HEK293 (cell line): ENCODE results near the gene B3GNT3.

Experiments
- BCL11B ChIP-seq: fragments of 450-650 bp; formaldehyde crosslinking; IDR thresholded peaks from 2 replicates; pipeline ENCODE4 v1.5.1; 2016; ENCODE audit warnings: low read depth, missing biosample characterization, missing genetic modification characterization
- FEZF1 ChIP-seq: fragments of 450-650 bp; formaldehyde crosslinking; IDR thresholded peaks from 2 replicates; pipeline ENCODE4 v1.5.1; 2016; ENCODE audit warnings: missing biosample characterization, missing genetic modification characterization
- GLIS1 ChIP-seq: fragments of 450-650 bp; formaldehyde crosslinking; IDR thresholded peaks from 2 replicates; pipeline ENCODE4 v1.5.1; 2016; ENCODE audit warnings: missing biosample characterization, missing genetic modification characterization
- HOXC10 ChIP-seq: sonication (generic); formaldehyde crosslinking; IDR thresholded peaks from 2 replicates; pipeline ENCODE4 v1.8.1; 2023; ENCODE audit warnings: mild to moderate bottlenecking, missing genetic modification reagents
- HOXD13 ChIP-seq: sonication (generic); formaldehyde crosslinking; IDR thresholded peaks from 2 replicates; pipeline ENCODE4 v1.8.0; 2022; ENCODE audit warnings: missing genetic modification reagents, borderline replicate concordance
- IKZF3 ChIP-seq: fragments of 450-650 bp; IDR thresholded peaks from 2 replicates; pipeline ENCODE4 v1.5.0; 2018; ENCODE audit warnings: missing biosample characterization, mild to moderate bottlenecking, missing genetic modification characterization, moderate library complexity
- OSR2 ChIP-seq: fragments of 450-650 bp; formaldehyde crosslinking; IDR thresholded peaks from 2 replicates; pipeline ENCODE4 v1.5.1; 2016; ENCODE audit warnings: missing biosample characterization, missing genetic modification characterization
- PRDM1 ChIP-seq: fragments of 450-650 bp; formaldehyde crosslinking; IDR thresholded peaks from 2 replicates; pipeline ENCODE4; 2016; ENCODE audit warnings: missing biosample characterization, missing genetic modification characterization
- REPIN1 ChIP-seq: fragments of 450-650 bp; formaldehyde crosslinking; IDR thresholded peaks from 2 replicates; pipeline ENCODE4 v1.5.1; 2017; ENCODE audit warnings: missing biosample characterization, missing genetic modification characterization, low read depth
- SP7 ChIP-seq: fragments of 450-650 bp; formaldehyde crosslinking; IDR thresholded peaks from 2 replicates; pipeline ENCODE4 v1.5.1; 2016; ENCODE audit warnings: missing biosample characterization, missing genetic modification characterization
- ZFP3 ChIP-seq: fragments of 450-650 bp; formaldehyde crosslinking; IDR thresholded peaks from 2 replicates; pipeline ENCODE4 v1.5.1; 2016; ENCODE audit warnings: low read depth, missing biosample characterization, missing genetic modification characterization
- ZFP41 ChIP-seq: fragments of 450-650 bp; formaldehyde crosslinking; IDR thresholded peaks from 2 replicates; pipeline ENCODE4 v1.5.1; 2016; ENCODE audit warnings: missing biosample characterization, missing genetic modification characterization, borderline replicate concordance
- ZNF114 ChIP-seq: fragments of 450-650 bp; formaldehyde crosslinking; IDR thresholded peaks from 2 replicates; pipeline ENCODE4 v1.5.0; 2017; ENCODE audit warnings: missing biosample characterization, missing genetic modification characterization
- ZNF140 ChIP-seq: fragments of 450-650 bp; formaldehyde crosslinking; IDR thresholded peaks from 2 replicates; pipeline ENCODE4 v1.5.1; 2016; ENCODE audit warnings: missing biosample characterization, missing genetic modification characterization
- ZNF155 ChIP-seq: fragments of 450-650 bp; formaldehyde crosslinking; IDR thresholded peaks from 2 replicates; pipeline ENCODE4 v1.5.1; 2016; ENCODE audit warnings: missing biosample characterization, missing genetic modification characterization
- ZNF211 ChIP-seq: fragments of 450-650 bp; formaldehyde crosslinking; IDR thresholded peaks from 2 replicates; pipeline ENCODE4 v1.5.1; 2016; ENCODE audit warnings: low read depth, missing biosample characterization, missing genetic modification characterization
- ZNF416 ChIP-seq: fragments of 450-650 bp; formaldehyde crosslinking; IDR thresholded peaks from 2 replicates; pipeline ENCODE4 v1.5.1; 2016; ENCODE audit warnings: missing biosample characterization, missing genetic modification characterization
- ZNF501 ChIP-seq: fragments of 450-650 bp; formaldehyde crosslinking; IDR thresholded peaks from 2 replicates; pipeline ENCODE4 v1.5.1; 2016; ENCODE audit warnings: missing biosample characterization, missing genetic modification characterization
- ZNF544 ChIP-seq: fragments of 450-650 bp; formaldehyde crosslinking; IDR thresholded peaks from 2 replicates; pipeline ENCODE4 v1.5.0; 2017; ENCODE audit warnings: missing biosample characterization, missing genetic modification characterization
- ZNF701 ChIP-seq: fragments of 450-650 bp; formaldehyde crosslinking; IDR thresholded peaks from 2 replicates; pipeline ENCODE4 v1.5.1; 2016; ENCODE audit warnings: missing biosample characterization, missing genetic modification characterization
- ZNF776 ChIP-seq: fragments of 450-650 bp; formaldehyde crosslinking; IDR thresholded peaks from 2 replicates; pipeline ENCODE4 v1.5.0; 2017; ENCODE audit warnings: missing biosample characterization, missing genetic modification characterization, borderline replicate concordance
- ZNF785 ChIP-seq: fragments of 450-650 bp; formaldehyde crosslinking; IDR thresholded peaks from 2 replicates; pipeline ENCODE4 v1.5.1; 2016; ENCODE audit warnings: missing biosample characterization, missing genetic modification characterization
- ZSCAN30 ChIP-seq: fragments of 450-650 bp; IDR thresholded peaks from 2 replicates; pipeline ENCODE4 v1.5.1; 2018; ENCODE audit warnings: missing biosample characterization, mild to moderate bottlenecking, missing genetic modification characterization, moderate library complexity
- TF ChIP-seq, protein P1 (sequence below): fragments of 450-650 bp; formaldehyde crosslinking; IDR thresholded peaks from 2 replicates; pipeline ENCODE4 v1.5.1; 2016; ENCODE audit warnings: missing biosample characterization, missing genetic modification characterization
- TF ChIP-seq, protein P2 (sequence below): fragments of 450-650 bp; formaldehyde crosslinking; IDR thresholded peaks from 2 replicates; pipeline ENCODE4 v1.5.1; 2016; ENCODE audit warnings: missing biosample characterization, missing genetic modification characterization
- TF ChIP-seq, protein P3 (sequence below): fragments of 450-650 bp; formaldehyde crosslinking; IDR thresholded peaks from 2 replicates; pipeline ENCODE4 v1.5.1; 2017; ENCODE audit warnings: missing biosample characterization, missing genetic modification characterization
- TF ChIP-seq, protein P4 (sequence below): fragments of 450-650 bp; formaldehyde crosslinking; IDR thresholded peaks from 2 replicates; pipeline ENCODE4 v1.5.1; 2016; ENCODE audit warnings: missing biosample characterization, missing genetic modification characterization
- TF ChIP-seq, protein P5 (sequence below): sonication (generic); formaldehyde crosslinking; IDR thresholded peaks from 2 replicates; pipeline ENCODE4 v1.8.1; 2022; ENCODE audit warnings: mild to moderate bottlenecking, moderate library complexity, missing genetic modification reagents
- TF ChIP-seq, protein P6 (sequence below): fragments of 450-650 bp; formaldehyde crosslinking; IDR thresholded peaks from 2 replicates; pipeline ENCODE4 v1.5.1; 2016; ENCODE audit warnings: missing biosample characterization, missing genetic modification characterization

Gene B3GNT3

DNA sequence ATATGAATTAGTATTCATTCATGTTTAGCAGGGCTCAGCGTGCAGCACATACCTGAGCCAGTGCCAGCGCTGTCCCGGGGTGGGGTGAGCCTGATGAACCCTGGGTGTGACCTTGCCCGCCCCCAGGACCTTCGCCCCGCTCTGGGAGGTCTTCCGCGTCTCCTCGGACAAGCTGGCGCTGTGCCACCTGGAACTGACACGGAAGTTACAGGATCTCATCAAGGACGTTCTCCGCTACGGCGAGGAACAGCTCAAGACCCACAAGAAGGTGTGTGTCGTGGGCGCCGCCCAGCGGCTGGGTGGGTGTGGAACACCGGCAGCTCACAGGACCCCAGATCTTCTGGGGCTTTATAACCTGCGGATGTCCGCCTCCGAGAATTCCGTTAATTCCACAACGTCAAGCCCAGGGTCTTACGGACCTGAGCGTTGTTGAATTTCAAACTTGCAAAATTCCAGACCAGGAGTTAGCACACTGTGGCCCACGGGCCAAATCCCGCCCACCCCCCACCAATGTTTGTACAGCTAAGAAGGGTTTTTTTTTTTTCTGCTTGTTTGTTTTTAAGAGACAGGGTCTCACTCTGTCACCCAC, 28.3 kb upstream of the B3GNT3 start (continued):
- TF ChIP-seq, protein P1, sequence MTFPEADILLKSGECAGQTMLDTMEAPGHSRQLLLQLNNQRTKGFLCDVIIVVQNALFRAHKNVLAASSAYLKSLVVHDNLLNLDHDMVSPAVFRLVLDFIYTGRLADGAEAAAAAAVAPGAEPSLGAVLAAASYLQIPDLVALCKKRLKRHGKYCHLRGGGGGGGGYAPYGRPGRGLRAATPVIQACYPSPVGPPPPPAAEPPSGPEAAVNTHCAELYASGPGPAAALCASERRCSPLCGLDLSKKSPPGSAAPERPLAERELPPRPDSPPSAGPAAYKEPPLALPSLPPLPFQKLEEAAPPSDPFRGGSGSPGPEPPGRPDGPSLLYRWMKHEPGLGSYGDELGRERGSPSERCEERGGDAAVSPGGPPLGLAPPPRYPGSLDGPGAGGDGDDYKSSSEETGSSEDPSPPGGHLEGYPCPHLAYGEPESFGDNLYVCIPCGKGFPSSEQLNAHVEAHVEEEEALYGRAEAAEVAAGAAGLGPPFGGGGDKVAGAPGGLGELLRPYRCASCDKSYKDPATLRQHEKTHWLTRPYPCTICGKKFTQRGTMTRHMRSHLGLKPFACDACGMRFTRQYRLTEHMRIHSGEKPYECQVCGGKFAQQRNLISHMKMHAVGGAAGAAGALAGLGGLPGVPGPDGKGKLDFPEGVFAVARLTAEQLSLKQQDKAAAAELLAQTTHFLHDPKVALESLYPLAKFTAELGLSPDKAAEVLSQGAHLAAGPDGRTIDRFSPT (tag by site-specific recombination), result 0 out of 2 replicates have a peak, but pooled peaks have one; percentile 14
- TF ChIP-seq ZNF114 (tag by site-specific recombination), result no peak
- TF ChIP-seq, protein P2, sequence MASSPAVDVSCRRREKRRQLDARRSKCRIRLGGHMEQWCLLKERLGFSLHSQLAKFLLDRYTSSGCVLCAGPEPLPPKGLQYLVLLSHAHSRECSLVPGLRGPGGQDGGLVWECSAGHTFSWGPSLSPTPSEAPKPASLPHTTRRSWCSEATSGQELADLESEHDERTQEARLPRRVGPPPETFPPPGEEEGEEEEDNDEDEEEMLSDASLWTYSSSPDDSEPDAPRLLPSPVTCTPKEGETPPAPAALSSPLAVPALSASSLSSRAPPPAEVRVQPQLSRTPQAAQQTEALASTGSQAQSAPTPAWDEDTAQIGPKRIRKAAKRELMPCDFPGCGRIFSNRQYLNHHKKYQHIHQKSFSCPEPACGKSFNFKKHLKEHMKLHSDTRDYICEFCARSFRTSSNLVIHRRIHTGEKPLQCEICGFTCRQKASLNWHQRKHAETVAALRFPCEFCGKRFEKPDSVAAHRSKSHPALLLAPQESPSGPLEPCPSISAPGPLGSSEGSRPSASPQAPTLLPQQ (tag by site-specific recombination), result peak; percentile 46; the same call in 1 of the 2 replicates
- TF ChIP-seq ZNF155 (tag by site-specific recombination), result no peak
- no peak for TF ChIP-seq ZNF701 (tag by site-specific recombination)
- TF ChIP-seq ZNF501 (tag by site-specific recombination), result no peak
- TF ChIP-seq IKZF3 (tag by site-specific recombination), result 0 out of 2 replicates have a peak, but pooled peaks have one; percentile 60
- TF ChIP-seq ZFP3 (tag by site-specific recombination), result no peak
- TF ChIP-seq FEZF1 (tag by site-specific recombination), result peak; percentile 11; the same call in 1 of the 2 replicates
- TF ChIP-seq GLIS1 (tag by site-specific recombination), result peak; percentile 94
- 0 out of 2 replicates have a peak, but pooled peaks have one; percentile 18 for TF ChIP-seq ZSCAN30 (tag by site-specific recombination)
- TF ChIP-seq PRDM1 (tag by site-specific recombination), result no peak
- TF ChIP-seq ZNF785 (tag by site-specific recombination), result no peak
- TF ChIP-seq REPIN1 (tag by site-specific recombination), result no peak
- TF ChIP-seq SP7 (tag by site-specific recombination), result peak; percentile 43; the same call in 1 of the 2 replicates
- TF ChIP-seq HOXC10 (CRISPR knock-in tag), result no peak
- TF ChIP-seq, protein P3, sequence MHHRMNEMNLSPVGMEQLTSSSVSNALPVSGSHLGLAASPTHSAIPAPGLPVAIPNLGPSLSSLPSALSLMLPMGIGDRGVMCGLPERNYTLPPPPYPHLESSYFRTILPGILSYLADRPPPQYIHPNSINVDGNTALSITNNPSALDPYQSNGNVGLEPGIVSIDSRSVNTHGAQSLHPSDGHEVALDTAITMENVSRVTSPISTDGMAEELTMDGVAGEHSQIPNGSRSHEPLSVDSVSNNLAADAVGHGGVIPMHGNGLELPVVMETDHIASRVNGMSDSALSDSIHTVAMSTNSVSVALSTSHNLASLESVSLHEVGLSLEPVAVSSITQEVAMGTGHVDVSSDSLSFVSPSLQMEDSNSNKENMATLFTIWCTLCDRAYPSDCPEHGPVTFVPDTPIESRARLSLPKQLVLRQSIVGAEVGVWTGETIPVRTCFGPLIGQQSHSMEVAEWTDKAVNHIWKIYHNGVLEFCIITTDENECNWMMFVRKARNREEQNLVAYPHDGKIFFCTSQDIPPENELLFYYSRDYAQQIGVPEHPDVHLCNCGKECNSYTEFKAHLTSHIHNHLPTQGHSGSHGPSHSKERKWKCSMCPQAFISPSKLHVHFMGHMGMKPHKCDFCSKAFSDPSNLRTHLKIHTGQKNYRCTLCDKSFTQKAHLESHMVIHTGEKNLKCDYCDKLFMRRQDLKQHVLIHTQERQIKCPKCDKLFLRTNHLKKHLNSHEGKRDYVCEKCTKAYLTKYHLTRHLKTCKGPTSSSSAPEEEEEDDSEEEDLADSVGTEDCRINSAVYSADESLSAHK (tag by site-specific recombination), result no peak
- TF ChIP-seq, protein P4, sequence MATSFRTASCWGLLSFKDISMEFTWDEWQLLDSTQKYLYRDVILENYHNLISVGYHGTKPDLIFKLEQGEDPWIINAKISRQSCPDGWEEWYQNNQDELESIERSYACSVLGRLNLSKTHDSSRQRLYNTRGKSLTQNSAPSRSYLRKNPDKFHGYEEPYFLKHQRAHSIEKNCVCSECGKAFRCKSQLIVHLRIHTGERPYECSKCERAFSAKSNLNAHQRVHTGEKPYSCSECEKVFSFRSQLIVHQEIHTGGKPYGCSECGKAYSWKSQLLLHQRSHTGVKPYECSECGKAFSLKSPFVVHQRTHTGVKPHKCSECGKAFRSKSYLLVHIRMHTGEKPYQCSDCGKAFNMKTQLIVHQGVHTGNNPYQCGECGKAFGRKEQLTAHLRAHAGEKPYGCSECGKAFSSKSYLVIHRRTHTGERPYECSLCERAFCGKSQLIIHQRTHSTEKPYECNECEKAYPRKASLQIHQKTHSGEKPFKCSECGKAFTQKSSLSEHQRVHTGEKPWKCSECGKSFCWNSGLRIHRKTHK (tag by site-specific recombination), result no peak
- no peak for TF ChIP-seq ZFP41 (tag by site-specific recombination)
- TF ChIP-seq, protein P5, sequence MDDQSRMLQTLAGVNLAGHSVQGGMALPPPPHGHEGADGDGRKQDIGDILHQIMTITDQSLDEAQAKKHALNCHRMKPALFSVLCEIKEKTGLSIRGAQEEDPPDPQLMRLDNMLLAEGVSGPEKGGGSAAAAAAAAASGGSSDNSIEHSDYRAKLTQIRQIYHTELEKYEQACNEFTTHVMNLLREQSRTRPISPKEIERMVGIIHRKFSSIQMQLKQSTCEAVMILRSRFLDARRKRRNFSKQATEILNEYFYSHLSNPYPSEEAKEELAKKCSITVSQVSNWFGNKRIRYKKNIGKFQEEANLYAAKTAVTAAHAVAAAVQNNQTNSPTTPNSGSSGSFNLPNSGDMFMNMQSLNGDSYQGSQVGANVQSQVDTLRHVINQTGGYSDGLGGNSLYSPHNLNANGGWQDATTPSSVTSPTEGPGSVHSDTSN (CRISPR knock-in tag), result no peak
- TF ChIP-seq HOXD13 (CRISPR knock-in tag), result no peak
- TF ChIP-seq BCL11B (tag by site-specific recombination), result peak; percentile 62; the same call in 1 of the 2 replicates
- TF ChIP-seq ZNF211 (tag by site-specific recombination), result no peak
- TF ChIP-seq ZNF416 (tag by site-specific recombination), result no peak
- TF ChIP-seq OSR2 (tag by site-specific recombination), result no peak
- TF ChIP-seq, protein P6, sequence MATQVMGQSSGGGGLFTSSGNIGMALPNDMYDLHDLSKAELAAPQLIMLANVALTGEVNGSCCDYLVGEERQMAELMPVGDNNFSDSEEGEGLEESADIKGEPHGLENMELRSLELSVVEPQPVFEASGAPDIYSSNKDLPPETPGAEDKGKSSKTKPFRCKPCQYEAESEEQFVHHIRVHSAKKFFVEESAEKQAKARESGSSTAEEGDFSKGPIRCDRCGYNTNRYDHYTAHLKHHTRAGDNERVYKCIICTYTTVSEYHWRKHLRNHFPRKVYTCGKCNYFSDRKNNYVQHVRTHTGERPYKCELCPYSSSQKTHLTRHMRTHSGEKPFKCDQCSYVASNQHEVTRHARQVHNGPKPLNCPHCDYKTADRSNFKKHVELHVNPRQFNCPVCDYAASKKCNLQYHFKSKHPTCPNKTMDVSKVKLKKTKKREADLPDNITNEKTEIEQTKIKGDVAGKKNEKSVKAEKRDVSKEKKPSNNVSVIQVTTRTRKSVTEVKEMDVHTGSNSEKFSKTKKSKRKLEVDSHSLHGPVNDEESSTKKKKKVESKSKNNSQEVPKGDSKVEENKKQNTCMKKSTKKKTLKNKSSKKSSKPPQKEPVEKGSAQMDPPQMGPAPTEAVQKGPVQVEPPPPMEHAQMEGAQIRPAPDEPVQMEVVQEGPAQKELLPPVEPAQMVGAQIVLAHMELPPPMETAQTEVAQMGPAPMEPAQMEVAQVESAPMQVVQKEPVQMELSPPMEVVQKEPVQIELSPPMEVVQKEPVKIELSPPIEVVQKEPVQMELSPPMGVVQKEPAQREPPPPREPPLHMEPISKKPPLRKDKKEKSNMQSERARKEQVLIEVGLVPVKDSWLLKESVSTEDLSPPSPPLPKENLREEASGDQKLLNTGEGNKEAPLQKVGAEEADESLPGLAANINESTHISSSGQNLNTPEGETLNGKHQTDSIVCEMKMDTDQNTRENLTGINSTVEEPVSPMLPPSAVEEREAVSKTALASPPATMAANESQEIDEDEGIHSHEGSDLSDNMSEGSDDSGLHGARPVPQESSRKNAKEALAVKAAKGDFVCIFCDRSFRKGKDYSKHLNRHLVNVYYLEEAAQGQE (tag by site-specific recombination), result no peak
- no peak for TF ChIP-seq ZNF776 (tag by site-specific recombination)
- no peak for TF ChIP-seq ZNF544 (tag by site-specific recombination)
- TF ChIP-seq ZNF140 (tag by site-specific recombination), result no peak
